ENCODE measurements around the gene MFSD12. TPM values are rescaled to one million over a fixed set of nuclear protein-coding genes. Genes with fewer than 3 reads are reported as not detected.

The MFSD12 gene
- total and polyA plus RNA-seq, 11 donors: 15.7 to 62.8 (median 23.4) TPM

DNA sequence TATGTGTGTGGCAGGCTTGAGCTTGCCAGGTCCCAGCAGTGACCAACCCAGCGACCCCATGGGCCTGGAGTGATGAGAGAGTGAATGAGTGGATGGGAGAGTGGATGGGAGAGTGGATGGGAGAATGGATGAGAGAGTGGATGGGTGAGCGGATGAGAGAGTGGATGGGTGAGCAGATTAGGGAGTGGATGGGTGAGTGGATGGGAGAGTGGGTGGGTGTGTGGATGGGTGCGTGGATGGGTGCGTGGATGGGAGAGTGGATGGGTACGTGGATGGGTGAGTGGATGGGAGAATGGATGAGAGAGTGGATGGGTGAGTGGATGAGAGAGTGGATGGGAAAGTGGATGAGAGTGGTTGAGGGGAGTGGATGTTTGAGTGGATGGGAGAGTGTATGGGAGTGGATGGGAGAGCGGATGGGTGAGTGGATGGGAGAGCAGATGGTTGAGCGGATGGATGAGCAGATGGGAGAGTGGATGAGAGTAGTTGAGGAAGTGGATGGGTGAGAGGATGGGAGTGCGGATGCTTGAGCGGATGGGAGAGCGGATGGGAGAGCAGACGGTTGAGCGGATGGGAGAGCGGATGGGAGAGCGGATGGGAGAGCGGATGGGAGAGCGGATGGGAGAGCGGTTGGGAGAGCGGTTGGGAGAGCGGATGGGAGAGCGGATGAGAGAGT is 28.7 kb downstream of the MFSD12 start:
- 90 to 99% (median 95%) methylated on average over 20 of the region's 20 CpGs for WGBS, 4 donors
- Histone ChIP-seq H3K9me3 (no peaks in the 10 kb centered on the region), H3K4me1 (no peaks in the 10 kb centered on the region), H3K27ac (no peak overlapping the region), H3K4me3 (no peak overlapping the region), H3K27me3 (no peaks in the 10 kb centered on the region), H3K36me3 (peaks cover 0 to 77% (median 68%) of the 10 kb centered on the region in 9 donors)
- intact Hi-C loops (cut with DNase I): no loop called here
- TF ChIP-seq, protein P1, sequence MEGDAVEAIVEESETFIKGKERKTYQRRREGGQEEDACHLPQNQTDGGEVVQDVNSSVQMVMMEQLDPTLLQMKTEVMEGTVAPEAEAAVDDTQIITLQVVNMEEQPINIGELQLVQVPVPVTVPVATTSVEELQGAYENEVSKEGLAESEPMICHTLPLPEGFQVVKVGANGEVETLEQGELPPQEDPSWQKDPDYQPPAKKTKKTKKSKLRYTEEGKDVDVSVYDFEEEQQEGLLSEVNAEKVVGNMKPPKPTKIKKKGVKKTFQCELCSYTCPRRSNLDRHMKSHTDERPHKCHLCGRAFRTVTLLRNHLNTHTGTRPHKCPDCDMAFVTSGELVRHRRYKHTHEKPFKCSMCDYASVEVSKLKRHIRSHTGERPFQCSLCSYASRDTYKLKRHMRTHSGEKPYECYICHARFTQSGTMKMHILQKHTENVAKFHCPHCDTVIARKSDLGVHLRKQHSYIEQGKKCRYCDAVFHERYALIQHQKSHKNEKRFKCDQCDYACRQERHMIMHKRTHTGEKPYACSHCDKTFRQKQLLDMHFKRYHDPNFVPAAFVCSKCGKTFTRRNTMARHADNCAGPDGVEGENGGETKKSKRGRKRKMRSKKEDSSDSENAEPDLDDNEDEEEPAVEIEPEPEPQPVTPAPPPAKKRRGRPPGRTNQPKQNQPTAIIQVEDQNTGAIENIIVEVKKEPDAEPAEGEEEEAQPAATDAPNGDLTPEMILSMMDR (IDR thresholded peaks at IDR 0.05): no peak
- TF ChIP-seq POLR2A (IDR thresholded peaks at IDR 0.05): no peak
- ATAC-seq (no peak), DNase-seq (no peak)

DNA sequence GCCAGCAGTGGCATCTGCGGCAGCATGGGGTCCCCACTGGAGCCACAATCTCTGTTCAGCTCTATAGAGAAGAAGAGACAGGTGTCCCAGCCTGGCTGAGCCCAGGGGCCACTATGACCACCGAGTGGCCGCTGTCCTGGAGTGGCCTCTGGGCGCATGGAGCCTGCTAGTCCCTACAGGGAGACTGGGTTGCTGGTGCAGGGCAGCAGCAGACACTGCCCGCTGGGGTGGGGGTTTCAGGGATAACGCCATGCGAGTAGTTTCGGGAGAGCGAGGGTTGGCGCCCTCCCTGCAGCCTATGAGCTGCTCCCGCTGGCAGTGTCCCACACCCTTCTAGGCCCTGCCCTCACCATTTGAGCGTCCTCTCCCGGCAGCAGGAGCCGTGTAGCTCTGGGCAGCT is 29.3 kb downstream of the MFSD12 start:
- no peak for TF ChIP-seq POLR2A (IDR thresholded peaks at IDR 0.05)
- TF ChIP-seq, protein P1 (IDR thresholded peaks at IDR 0.05): no peak
- DNase-seq (no peak), ATAC-seq (no peak)
- H3K27me3 ChIP-seq: no peaks in the 10 kb centered on the region
- no peaks in the 10 kb centered on the region for H3K4me1 ChIP-seq
- H3K36me3 ChIP-seq: peaks cover 0 to 77% (median 68%) of the 10 kb centered on the region in 9 donors
- H3K27ac ChIP-seq: no peak overlapping the region
- H3K9me3 ChIP-seq: no peaks in the 10 kb centered on the region
- intact Hi-C loops (cut with DNase I): no loop called here
- no peak overlapping the region for H3K4me3 ChIP-seq
- 91 to 97% (median 97%) methylated on average over 13 to 14 of the region's 14 CpGs for WGBS, 4 donors

DNA sequence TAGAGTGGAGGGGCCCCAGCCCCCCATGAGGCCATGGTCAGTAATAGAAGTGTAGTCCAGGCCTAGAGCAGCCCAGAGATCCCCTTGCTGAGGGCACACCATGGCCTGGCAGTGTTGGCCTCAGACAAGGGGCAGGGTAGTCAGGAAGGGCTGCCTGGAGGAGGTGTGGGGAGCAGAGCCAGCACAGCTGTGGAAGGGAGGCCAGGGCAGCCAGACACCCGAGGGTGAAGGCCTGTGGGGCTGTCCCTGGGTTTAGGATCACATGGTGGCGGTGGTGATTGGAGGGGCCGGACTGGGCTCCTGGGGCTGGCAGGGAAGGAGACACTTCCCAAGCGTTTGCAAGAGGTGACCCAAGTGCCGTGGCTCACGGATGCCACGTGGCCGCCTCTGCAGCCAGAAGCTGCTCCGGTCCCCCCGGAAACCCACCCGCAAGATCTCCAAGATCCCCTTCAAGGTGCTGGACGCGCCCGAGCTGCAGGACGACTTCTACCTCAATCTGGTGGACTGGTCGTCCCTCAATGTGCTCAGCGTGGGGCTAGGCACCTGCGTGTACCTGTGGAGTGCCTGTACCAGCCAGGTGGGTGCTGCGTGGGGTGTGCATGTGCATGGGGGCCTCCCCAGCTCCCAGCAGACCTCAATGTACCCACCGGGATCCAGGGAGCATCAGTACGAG is 30.0 kb downstream of the MFSD12 start:
- no peak for DNase-seq
- H3K36me3 ChIP-seq: peaks cover 0 to 77% (median 67%) of the 10 kb centered on the region in 9 donors
- 96 to 98% (median 97%) methylated on average over 21 of the region's 21 CpGs for WGBS, 4 donors
- no peak for TF ChIP-seq POLR2A (IDR thresholded peaks at IDR 0.05)
- TF ChIP-seq, protein P1 (IDR thresholded peaks at IDR 0.05): no peak
- no peak overlapping the region for H3K27ac ChIP-seq
- H3K4me1 ChIP-seq: no peaks in the 10 kb centered on the region
- no peaks in the 10 kb centered on the region for H3K27me3 ChIP-seq
- H3K4me3 ChIP-seq: no peak overlapping the region
- no peaks in the 10 kb centered on the region for H3K9me3 ChIP-seq
- no peak for ATAC-seq
- intact Hi-C loops (cut with DNase I): no loop called here

DNA sequence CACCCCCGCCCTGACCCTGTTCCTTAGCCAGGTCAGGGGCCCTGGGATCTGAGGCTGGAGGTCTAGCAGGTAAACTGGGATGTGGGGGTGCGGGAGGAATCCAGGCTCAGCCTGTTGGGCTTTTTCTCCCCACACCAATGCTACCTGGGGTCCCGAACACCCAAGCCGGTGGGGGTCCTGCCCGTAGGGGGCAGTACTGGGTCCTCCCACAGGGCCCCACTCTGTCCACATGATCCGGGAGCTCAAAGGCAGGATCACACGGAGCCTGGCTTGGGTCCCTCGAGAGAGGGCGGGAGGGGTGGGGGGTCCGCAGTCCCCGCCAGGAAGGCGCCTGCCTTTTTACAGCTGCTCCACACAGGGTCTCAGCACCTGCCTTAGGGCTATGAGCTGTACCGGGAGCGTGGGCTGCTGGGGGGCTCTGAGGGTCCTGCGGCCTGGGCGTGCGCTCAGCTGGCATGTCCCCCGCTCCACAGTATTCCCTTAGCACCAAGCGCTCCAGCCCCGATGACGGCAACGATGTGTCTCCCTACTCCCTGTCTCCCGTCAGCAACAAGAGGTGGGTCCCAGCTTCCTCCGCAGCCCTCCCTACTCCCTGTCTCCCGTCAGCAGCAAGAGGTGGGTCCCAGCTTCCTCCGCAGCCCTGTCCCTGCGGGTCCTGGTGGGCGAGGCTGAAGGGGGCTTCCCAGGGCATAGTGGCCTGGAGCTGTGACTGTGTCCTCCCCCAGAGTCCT is 30.7 kb downstream of the MFSD12 start:
- Histone ChIP-seq H3K27me3 (no peaks in the 10 kb centered on the region), H3K36me3 (peaks cover 0 to 76% (median 60%) of the 10 kb centered on the region in 9 donors), H3K9me3 (no peaks in the 10 kb centered on the region), H3K4me1 (no peaks in the 10 kb centered on the region), H3K4me3 (no peak overlapping the region), H3K27ac (no peak overlapping the region)
- TF ChIP-seq, protein P1 (IDR thresholded peaks at IDR 0.05): peak in 1 of 12 donors; percentile 7
- no peak for TF ChIP-seq POLR2A (IDR thresholded peaks at IDR 0.05)
- intact Hi-C loops (cut with DNase I): no loop called here
- ATAC-seq (no peak), DNase-seq (no peak)
- WGBS, 4 donors: 94 to 97% (median 96%) methylated on average over 18 to 28 of the region's 28 CpGs

All from heart left ventricle (tissue), 16 donors.